DOHH2 (cell line): Measurements from ENCODE around the gene TNRC18.
"Not testable (repeated sequence)": the region's sequence is repeated elsewhere in the genome, so short reads cannot be mapped to it uniquely, and the experiment has no call there.

ENCODE experiments used
- H3F3A ChIP-seq: fragments of 200-600 bp; sonication (generic), shearing (Covaris generic); 2 replicates; pipeline ENCODE4 v1.6.0; 2016; ENCODE audit warnings: antibody characterized with exemption, mild to moderate bottlenecking; ENCODE audit not compliant: control insufficient read depth, insufficient read depth
- H3K27ac ChIP-seq: fragments of 200-600 bp; sonication (generic); 2 replicates; pipeline ENCODE4 v1.5.1; 2014; ENCODE audit warnings: low read depth, mild to moderate bottlenecking, low read length, moderate library complexity
- H3K27me3 ChIP-seq: fragments of 200-600 bp; sonication (generic); 2 replicates; pipeline ENCODE4 v1.6.1; 2014; ENCODE audit warnings: mild to moderate bottlenecking, low read length, mixed read lengths; ENCODE audit not compliant: control insufficient read depth
- H3K36me3 ChIP-seq: fragments of 200-600 bp; sonication (generic); 2 replicates; pipeline ENCODE4 v1.6.1; 2014; ENCODE audit warnings: mild to moderate bottlenecking, low read length, moderate library complexity, mixed read lengths; ENCODE audit not compliant: control insufficient read depth
- H3K4me1 ChIP-seq: fragments of 200-600 bp; sonication (generic); 2 replicates; pipeline ENCODE4 v1.6.1; 2014; ENCODE audit warnings: mild to moderate bottlenecking, low read length, mixed read lengths; ENCODE audit not compliant: control insufficient read depth
- H3K4me2 ChIP-seq: fragments of 200-600 bp; sonication (generic); 2 replicates; pipeline ENCODE4 v1.6.0; 2014; ENCODE audit warnings: mild to moderate bottlenecking, low read length, moderate library complexity
- H3K4me3 ChIP-seq: fragments of 200-600 bp; sonication (generic); 2 replicates; pipeline ENCODE4 v1.5.1; 2014; ENCODE audit warnings: mild to moderate bottlenecking, low read length, mixed read lengths
- H3K79me2 ChIP-seq: fragments of 200-600 bp; sonication (generic); 2 replicates; pipeline ENCODE4 v1.6.1; 2014; ENCODE audit warnings: mild to moderate bottlenecking, low read length, mixed read lengths; ENCODE audit not compliant: control insufficient read depth
- H3K9me2 ChIP-seq: fragments of 200-600 bp; sonication (generic); replicated peaks from 2 replicates; pipeline ENCODE4 v1.6.1; 2014; ENCODE audit warnings: mild to moderate bottlenecking, low read length, mixed read lengths; ENCODE audit not compliant: control insufficient read depth
- H3K9me3 ChIP-seq: fragments of 200-600 bp; sonication (generic); 2 replicates; pipeline ENCODE4 v1.6.1; 2014; ENCODE audit warnings: antibody characterized with exemption, low read length, mixed read lengths; ENCODE audit not compliant: control insufficient read depth, insufficient read depth
- H4K20me1 ChIP-seq: fragments of 200-600 bp; sonication (generic); 2 replicates; pipeline ENCODE4 v1.6.0; 2014; ENCODE audit warnings: low read depth, mild to moderate bottlenecking, antibody characterized with exemption, low read length, moderate library complexity; ENCODE audit not compliant: control insufficient read depth, insufficient read depth
- EZH2phosphoT487 ChIP-seq: fragments of 200-600 bp; sonication (generic); IDR thresholded peaks from 2 replicates; pipeline ENCODE4 v1.6.1; 2017; ENCODE audit warnings: borderline replicate concordance, mild to moderate bottlenecking, antibody characterized with exemption, low read length, moderate library complexity, mixed read lengths
- TF ChIP-seq, protein P1 (sequence below): fragments of 200-600 bp; sonication (generic); IDR thresholded peaks from one replicate; pipeline ENCODE4 v1.5.1; 2014; ENCODE audit warnings: antibody characterized with exemption, mild to moderate bottlenecking, low read depth, low read length; ENCODE audit not compliant: poor library complexity, severe bottlenecking

The TNRC18 gene

DNA sequence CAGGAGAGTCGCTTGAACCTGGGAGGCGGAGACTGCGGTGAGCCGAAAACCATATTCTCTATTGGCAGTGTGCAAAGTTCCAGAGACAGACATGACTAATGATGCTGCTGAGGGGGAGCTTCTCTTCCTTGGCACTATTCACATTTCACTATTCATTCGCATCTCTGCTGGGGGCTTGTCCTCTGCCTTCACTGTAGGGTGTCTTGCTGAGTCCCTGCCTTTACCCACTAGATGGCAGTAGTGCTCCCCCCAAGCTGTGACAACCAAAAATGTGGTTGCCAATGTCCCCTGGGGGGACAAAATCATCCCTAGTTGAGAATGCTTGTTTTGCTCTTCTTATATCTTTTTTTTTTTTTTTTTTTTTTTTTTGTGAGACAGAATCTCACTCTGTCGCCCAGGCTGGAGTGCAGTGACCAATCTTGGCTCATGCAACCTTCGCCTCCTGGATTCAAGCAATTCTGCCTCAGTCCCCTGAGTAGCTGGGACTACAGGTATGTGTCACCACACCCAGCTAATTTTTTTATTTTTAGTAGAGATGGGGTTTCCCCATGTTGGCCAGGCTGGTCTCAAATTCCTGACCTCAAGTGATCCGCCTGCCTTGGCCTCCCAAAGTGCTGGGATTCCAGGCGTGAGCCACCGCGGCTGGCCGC is 57.5 kb downstream of the TNRC18 start:
- H3K79me2 ChIP-seq, H3K27me3 ChIP-seq, H3K27ac ChIP-seq, H3F3A ChIP-seq, H3K4me2 ChIP-seq, H3K9me2 ChIP-seq, H3K4me1 ChIP-seq, H4K20me1 ChIP-seq, H3K9me3 ChIP-seq, H3K4me3 ChIP-seq: not testable (repeated sequence)
- peaks cover 18% of the 10 kb centered on the region; the same call in 1 of the 2 replicates for H3K36me3 ChIP-seq
- TF ChIP-seq, protein P1, sequence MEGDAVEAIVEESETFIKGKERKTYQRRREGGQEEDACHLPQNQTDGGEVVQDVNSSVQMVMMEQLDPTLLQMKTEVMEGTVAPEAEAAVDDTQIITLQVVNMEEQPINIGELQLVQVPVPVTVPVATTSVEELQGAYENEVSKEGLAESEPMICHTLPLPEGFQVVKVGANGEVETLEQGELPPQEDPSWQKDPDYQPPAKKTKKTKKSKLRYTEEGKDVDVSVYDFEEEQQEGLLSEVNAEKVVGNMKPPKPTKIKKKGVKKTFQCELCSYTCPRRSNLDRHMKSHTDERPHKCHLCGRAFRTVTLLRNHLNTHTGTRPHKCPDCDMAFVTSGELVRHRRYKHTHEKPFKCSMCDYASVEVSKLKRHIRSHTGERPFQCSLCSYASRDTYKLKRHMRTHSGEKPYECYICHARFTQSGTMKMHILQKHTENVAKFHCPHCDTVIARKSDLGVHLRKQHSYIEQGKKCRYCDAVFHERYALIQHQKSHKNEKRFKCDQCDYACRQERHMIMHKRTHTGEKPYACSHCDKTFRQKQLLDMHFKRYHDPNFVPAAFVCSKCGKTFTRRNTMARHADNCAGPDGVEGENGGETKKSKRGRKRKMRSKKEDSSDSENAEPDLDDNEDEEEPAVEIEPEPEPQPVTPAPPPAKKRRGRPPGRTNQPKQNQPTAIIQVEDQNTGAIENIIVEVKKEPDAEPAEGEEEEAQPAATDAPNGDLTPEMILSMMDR = peak; percentile 90

GRCh38 chr7:5363729-5364128 is 59.9 kb downstream of the TNRC18 start:
- TF ChIP-seq, protein P1 = no peak
- no peak for TF ChIP-seq EZH2phosphoT487
- Histone ChIP-seq H3K36me3 (peaks cover 24% of the 10 kb centered on the region; the same call in 1 of the 2 replicates), H3K27ac (no peak overlapping the region), H4K20me1 (no peaks in the 10 kb centered on the region), H3K79me2 (peaks cover 9% of the 10 kb centered on the region), H3K4me1 (peaks cover 7% of the 10 kb centered on the region), H3K27me3 (no peaks in the 10 kb centered on the region), H3K4me3 (no peak overlapping the region), H3F3A (no peaks in the 10 kb centered on the region), H3K9me2 (no peaks in the 10 kb centered on the region), H3K4me2 (no peak overlapping the region), H3K9me3 (no peaks in the 10 kb centered on the region)

DNA sequence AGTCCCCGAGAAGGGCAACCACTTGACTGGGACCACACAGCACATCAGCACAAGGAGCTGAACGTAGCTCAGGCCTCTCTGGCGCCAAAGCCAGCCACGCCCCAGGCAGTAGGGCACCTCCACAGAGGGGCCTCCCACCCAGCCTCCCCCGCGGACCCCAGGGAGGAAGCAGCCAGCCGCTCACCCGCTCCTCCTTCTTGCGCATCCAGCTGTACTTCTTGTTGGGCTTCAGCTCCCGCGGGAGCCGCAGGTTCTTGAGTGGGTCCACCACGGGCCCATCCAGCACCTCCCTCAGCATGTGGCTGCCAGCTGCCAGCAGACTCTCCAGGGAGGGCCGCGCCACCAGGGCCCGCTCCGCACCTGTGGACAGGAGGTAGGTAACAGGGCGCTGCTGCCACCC is 61.2 kb downstream of the TNRC18 start:
- no peaks in the 10 kb centered on the region for H4K20me1 ChIP-seq
- no peaks in the 10 kb centered on the region for H3F3A ChIP-seq
- H3K4me2 ChIP-seq = no peak overlapping the region
- H3K79me2 ChIP-seq = peaks cover 9% of the 10 kb centered on the region
- H3K27ac ChIP-seq = no peak overlapping the region
- H3K4me1 ChIP-seq = peaks cover 7% of the 10 kb centered on the region
- H3K9me3 ChIP-seq = no peaks in the 10 kb centered on the region
- H3K27me3 ChIP-seq = no peaks in the 10 kb centered on the region
- H3K4me3 ChIP-seq = no peak overlapping the region
- no peaks in the 10 kb centered on the region for H3K9me2 ChIP-seq
- no peak for TF ChIP-seq EZH2phosphoT487
- TF ChIP-seq, protein P1 = no peak
- H3K36me3 ChIP-seq = peaks cover 24% of the 10 kb centered on the region; the same call in 1 of the 2 replicates
